ENCODE results near the gene IGLL1. TPM values are rescaled to one million over a fixed set of nuclear protein-coding genes. Genes with fewer than 3 reads are reported as not detected.
"Not testable (repeated sequence)": the region's sequence is repeated elsewhere in the genome, so short reads cannot be mapped to it uniquely, and the experiment has no call there.

IGLL1 gene
- total RNA-seq, 1 donor: 0.31 TPM

GRCh38 chr22:23543506-23544000 lies 36.5 kb downstream of the IGLL1 start:
- not testable (repeated sequence) for H3K9me3 ChIP-seq (ENCODE audit: low read depth, low read length); H3K4me1 ChIP-seq (ENCODE audit: insufficient read depth, low read length); H3K27me3 ChIP-seq (ENCODE audit: insufficient read depth, low read length)

GRCh38 chr22:23542933-23543332 lies 37.2 kb downstream of the IGLL1 start:
- Histone ChIP-seq H3K4me3 (ENCODE audit: low read length) (no peak overlapping the region), H3K9me3 (ENCODE audit: low read depth, low read length) (no peaks in the 10 kb centered on the region), H3K27me3 (ENCODE audit: insufficient read depth, low read length) (no peaks in the 10 kb centered on the region), H3K4me1 (ENCODE audit: insufficient read depth, low read length) (no peaks in the 10 kb centered on the region)

More at GRCh38 chr22:23543506-23544000, 36.5 kb downstream of the IGLL1 start:
- not testable (repeated sequence) for H3K4me3 ChIP-seq (ENCODE audit: low read length)

- not testable (repeated sequence) for H3K9me3 ChIP-seq (ENCODE audit: low read depth, low read length); H3K4me3 ChIP-seq (ENCODE audit: low read length); H3K27me3 ChIP-seq (ENCODE audit: insufficient read depth, low read length); H3K4me1 ChIP-seq (ENCODE audit: insufficient read depth, low read length)
Measured at GRCh38 chr22:23542391-23542790, 37.7 kb downstream of the IGLL1 start.

GRCh38 chr22:23541849-23542281 lies 38.2 kb downstream of the IGLL1 start:
- not testable (repeated sequence) for H3K4me3 ChIP-seq (ENCODE audit: low read length); H3K9me3 ChIP-seq (ENCODE audit: low read depth, low read length); H3K27me3 ChIP-seq (ENCODE audit: insufficient read depth, low read length); H3K4me1 ChIP-seq (ENCODE audit: insufficient read depth, low read length)

- not testable (repeated sequence) for H3K4me3 ChIP-seq (ENCODE audit: low read length); H3K27me3 ChIP-seq (ENCODE audit: insufficient read depth, low read length); H3K9me3 ChIP-seq (ENCODE audit: low read depth, low read length); H3K4me1 ChIP-seq (ENCODE audit: insufficient read depth, low read length)
Measured at GRCh38 chr22:23540837-23541236, 39.3 kb downstream of the IGLL1 start.

GRCh38 chr22:23539839-23540198 lies 40.3 kb downstream of the IGLL1 start:
- H3K4me1 ChIP-seq (ENCODE audit: insufficient read depth, low read length); H3K27me3 ChIP-seq (ENCODE audit: insufficient read depth, low read length); H3K9me3 ChIP-seq (ENCODE audit: low read depth, low read length); H3K4me3 ChIP-seq (ENCODE audit: low read length): not testable (repeated sequence)

- Histone ChIP-seq H3K4me3 (ENCODE audit: low read length) (no peak overlapping the region), H3K9me3 (ENCODE audit: low read depth, low read length) (no peaks in the 10 kb centered on the region), H3K27me3 (ENCODE audit: insufficient read depth, low read length) (no peaks in the 10 kb centered on the region), H3K4me1 (ENCODE audit: insufficient read depth, low read length) (no peaks in the 10 kb centered on the region)
Measured at GRCh38 chr22:23539135-23539838, 40.8 kb downstream of the IGLL1 start.

- not testable (repeated sequence) for H3K4me3 ChIP-seq (ENCODE audit: low read length)
Measured at GRCh38 chr22:23538696-23539030, 41.4 kb downstream of the IGLL1 start.

GRCh38 chr22:23537830-23538695 lies 42.0 kb downstream of the IGLL1 start:
- H3K4me3 ChIP-seq (ENCODE audit: low read length); H3K27me3 ChIP-seq (ENCODE audit: insufficient read depth, low read length); H3K9me3 ChIP-seq (ENCODE audit: low read depth, low read length); H3K4me1 ChIP-seq (ENCODE audit: insufficient read depth, low read length): not testable (repeated sequence)

More at GRCh38 chr22:23538696-23539030, 41.4 kb downstream of the IGLL1 start:
- not testable (repeated sequence) for H3K27me3 ChIP-seq (ENCODE audit: insufficient read depth, low read length); H3K4me1 ChIP-seq (ENCODE audit: insufficient read depth, low read length); H3K9me3 ChIP-seq (ENCODE audit: low read depth, low read length)

GRCh38 chr22:23537416-23537815 lies 42.7 kb downstream of the IGLL1 start:
- Histone ChIP-seq H3K4me1 (ENCODE audit: insufficient read depth, low read length) (no peaks in the 10 kb centered on the region), H3K4me3 (ENCODE audit: low read length) (no peak overlapping the region), H3K9me3 (ENCODE audit: low read depth, low read length) (no peaks in the 10 kb centered on the region), H3K27me3 (ENCODE audit: insufficient read depth, low read length) (no peaks in the 10 kb centered on the region)

- no peaks in the 10 kb centered on the region for H3K9me3 ChIP-seq (ENCODE audit: low read depth, low read length)
- no peak overlapping the region for H3K4me3 ChIP-seq (ENCODE audit: low read length)
- H3K27me3 ChIP-seq (ENCODE audit: insufficient read depth, low read length): no peaks in the 10 kb centered on the region
Measured at GRCh38 chr22:23536821-23537345, 43.2 kb downstream of the IGLL1 start.

GRCh38 chr22:23535790-23536661 lies 44.1 kb downstream of the IGLL1 start:
- H3K9me3 ChIP-seq (ENCODE audit: low read depth, low read length); H3K4me3 ChIP-seq (ENCODE audit: low read length); H3K27me3 ChIP-seq (ENCODE audit: insufficient read depth, low read length); H3K4me1 ChIP-seq (ENCODE audit: insufficient read depth, low read length): not testable (repeated sequence)

More at GRCh38 chr22:23536821-23537345, 43.2 kb downstream of the IGLL1 start:
- H3K4me1 ChIP-seq (ENCODE audit: insufficient read depth, low read length): no peaks in the 10 kb centered on the region

GRCh38 chr22:23534851-23535717 lies 45.0 kb downstream of the IGLL1 start:
- Histone ChIP-seq H3K9me3 (ENCODE audit: low read depth, low read length) (no peaks in the 10 kb centered on the region), H3K4me1 (ENCODE audit: insufficient read depth, low read length) (no peaks in the 10 kb centered on the region), H3K27me3 (ENCODE audit: insufficient read depth, low read length) (no peaks in the 10 kb centered on the region), H3K4me3 (ENCODE audit: low read length) (no peak overlapping the region)

GRCh38 chr22:23534201-23534850 lies 45.8 kb downstream of the IGLL1 start:
- Histone ChIP-seq H3K4me1 (ENCODE audit: insufficient read depth, low read length) (no peaks in the 10 kb centered on the region), H3K27me3 (ENCODE audit: insufficient read depth, low read length) (no peaks in the 10 kb centered on the region), H3K4me3 (ENCODE audit: low read length) (no peak overlapping the region), H3K9me3 (ENCODE audit: low read depth, low read length) (no peaks in the 10 kb centered on the region)

Data from mononuclear cell (primary cell).